ENCODE results near the gene OR52W1. TPM values are rescaled to one million over a fixed set of nuclear protein-coding genes. Genes with fewer than 3 reads are reported as not detected.

OR52W1 gene
- total and polyA plus RNA-seq, 2 donors from 2014 or later = not detected

DNA sequence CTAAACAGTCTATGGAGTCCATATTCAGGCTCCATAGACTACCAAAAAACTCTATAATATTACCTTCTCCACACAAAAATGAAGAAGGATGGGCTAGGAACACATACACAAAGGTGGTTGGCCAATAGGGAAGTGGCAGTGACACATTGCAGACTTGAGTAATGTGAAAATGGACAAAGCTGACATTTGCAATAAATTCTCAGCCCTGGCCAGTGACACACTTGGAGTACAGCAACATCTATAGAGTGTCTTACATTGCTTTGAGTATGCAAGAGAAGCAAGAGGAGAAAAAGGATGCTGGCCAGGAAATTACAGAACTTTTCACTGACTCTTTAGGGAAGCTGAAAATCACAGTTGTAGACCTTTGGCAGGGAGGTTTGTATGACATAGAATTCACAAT lies 7.3 kb upstream of the OR52W1 start:
- Histone ChIP-seq H3K4me3 (ENCODE audit: low read length in 3 of 3) (no peak overlapping the region), H3K9me3 (ENCODE audit: control insufficient read depth in 2 of 3, insufficient read depth in 1 of 3, low read length in 3 of 3) (no peaks in the 10 kb centered on the region), H3K27ac (ENCODE audit: low read depth in 2 of 2, low read length in 2 of 2) (no peak overlapping the region), H3K9ac (ENCODE audit: low read length in 3 of 3) (no peak overlapping the region), H3K36me3 (ENCODE audit: control insufficient read depth in 2 of 3, insufficient read depth in 3 of 3, low read length in 3 of 3) (no peaks in the 10 kb centered on the region), H3K4me1 (ENCODE audit: control insufficient read depth in 2 of 3, insufficient read depth in 2 of 3, low read depth in 1 of 3, low read length in 3 of 3) (no peaks in the 10 kb centered on the region), H3K27me3 (ENCODE audit: control insufficient read depth, insufficient read depth, low read length) (no peaks in the 10 kb centered on the region)
- DNase-seq (no peak), FAIRE-seq (no peak)
- TF ChIP-seq, protein P1, sequence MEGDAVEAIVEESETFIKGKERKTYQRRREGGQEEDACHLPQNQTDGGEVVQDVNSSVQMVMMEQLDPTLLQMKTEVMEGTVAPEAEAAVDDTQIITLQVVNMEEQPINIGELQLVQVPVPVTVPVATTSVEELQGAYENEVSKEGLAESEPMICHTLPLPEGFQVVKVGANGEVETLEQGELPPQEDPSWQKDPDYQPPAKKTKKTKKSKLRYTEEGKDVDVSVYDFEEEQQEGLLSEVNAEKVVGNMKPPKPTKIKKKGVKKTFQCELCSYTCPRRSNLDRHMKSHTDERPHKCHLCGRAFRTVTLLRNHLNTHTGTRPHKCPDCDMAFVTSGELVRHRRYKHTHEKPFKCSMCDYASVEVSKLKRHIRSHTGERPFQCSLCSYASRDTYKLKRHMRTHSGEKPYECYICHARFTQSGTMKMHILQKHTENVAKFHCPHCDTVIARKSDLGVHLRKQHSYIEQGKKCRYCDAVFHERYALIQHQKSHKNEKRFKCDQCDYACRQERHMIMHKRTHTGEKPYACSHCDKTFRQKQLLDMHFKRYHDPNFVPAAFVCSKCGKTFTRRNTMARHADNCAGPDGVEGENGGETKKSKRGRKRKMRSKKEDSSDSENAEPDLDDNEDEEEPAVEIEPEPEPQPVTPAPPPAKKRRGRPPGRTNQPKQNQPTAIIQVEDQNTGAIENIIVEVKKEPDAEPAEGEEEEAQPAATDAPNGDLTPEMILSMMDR (IDR thresholded peaks at IDR 0.05; ENCODE audit: borderline replicate concordance, extremely low read depth, insufficient read depth) = no peak
- intact Hi-C loops (cut with DNase I) = no loop called here

DNA sequence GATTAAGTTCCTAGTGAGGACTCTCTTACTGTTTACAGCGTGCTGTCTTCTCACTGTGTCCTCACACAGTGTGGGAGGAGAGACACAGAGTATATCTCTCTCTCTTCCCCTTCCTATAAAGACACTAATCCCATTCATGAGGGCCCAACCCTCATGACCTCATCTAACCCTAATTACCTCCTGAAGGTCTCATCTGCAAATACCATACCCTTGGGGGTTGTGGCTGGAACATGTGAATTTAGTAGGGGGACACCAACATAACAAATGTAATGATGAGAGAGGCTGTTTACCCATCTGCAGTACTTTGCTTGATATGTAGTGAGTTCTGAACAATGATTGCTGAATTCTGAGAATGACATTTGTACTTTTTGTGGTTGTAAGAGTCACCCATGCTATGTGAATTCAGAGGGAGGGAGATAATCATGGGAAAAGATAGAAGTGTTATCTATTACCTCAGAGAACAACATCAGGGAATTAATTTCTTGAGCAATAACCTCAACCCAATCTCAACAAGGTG lies 4.9 kb upstream of the OR52W1 start:
- TF ChIP-seq, protein P1 (IDR thresholded peaks at IDR 0.05; ENCODE audit: borderline replicate concordance, extremely low read depth, insufficient read depth) = no peak
- FAIRE-seq (no peak), DNase-seq (no peak)
- Histone ChIP-seq H3K27ac (ENCODE audit: low read depth in 2 of 2, low read length in 2 of 2) (no peak overlapping the region), H3K27me3 (ENCODE audit: control insufficient read depth, insufficient read depth, low read length) (no peaks in the 10 kb centered on the region), H3K4me1 (ENCODE audit: control insufficient read depth in 2 of 3, insufficient read depth in 2 of 3, low read depth in 1 of 3, low read length in 3 of 3) (no peaks in the 10 kb centered on the region), H3K36me3 (ENCODE audit: control insufficient read depth in 2 of 3, insufficient read depth in 3 of 3, low read length in 3 of 3) (no peaks in the 10 kb centered on the region), H3K4me3 (ENCODE audit: low read length in 3 of 3) (no peak overlapping the region), H3K9me3 (ENCODE audit: control insufficient read depth in 2 of 3, insufficient read depth in 1 of 3, low read length in 3 of 3) (no peaks in the 10 kb centered on the region), H3K9ac (ENCODE audit: low read length in 3 of 3) (no peak overlapping the region)
- intact Hi-C loops (cut with DNase I) = no loop called here

DNA sequence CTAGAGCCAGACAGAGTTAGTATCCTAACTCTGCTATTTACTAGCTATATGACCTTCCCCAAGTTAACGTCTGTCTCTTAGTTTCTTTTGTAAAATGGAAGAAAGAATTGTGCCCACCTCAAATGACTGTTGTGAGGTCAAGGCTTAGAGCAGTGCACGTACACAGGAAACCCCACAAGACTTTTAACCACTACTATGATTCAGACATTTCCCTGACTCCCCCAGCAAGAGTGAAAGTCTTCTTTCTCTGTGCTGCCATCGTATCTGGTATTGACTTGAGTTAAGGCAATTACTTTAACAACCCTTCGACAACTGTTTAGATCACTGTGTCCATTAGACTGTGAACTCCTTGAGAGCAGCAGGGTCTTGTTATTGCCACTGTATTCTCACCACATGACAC lies 2.6 kb upstream of the OR52W1 start:
- no peaks in the 10 kb centered on the region for H3K4me1 ChIP-seq (ENCODE audit: control insufficient read depth in 2 of 3, insufficient read depth in 2 of 3, low read depth in 1 of 3, low read length in 3 of 3)
- intact Hi-C loops (cut with DNase I) = no loop called here
- no peaks in the 10 kb centered on the region for H3K27me3 ChIP-seq (ENCODE audit: control insufficient read depth, insufficient read depth, low read length)
- no peaks in the 10 kb centered on the region for H3K36me3 ChIP-seq (ENCODE audit: control insufficient read depth in 2 of 3, insufficient read depth in 3 of 3, low read length in 3 of 3)
- FAIRE-seq (no peak), DNase-seq (no peak)
- H3K9ac ChIP-seq (ENCODE audit: low read length in 3 of 3) = no peak overlapping the region
- TF ChIP-seq, protein P1 (IDR thresholded peaks at IDR 0.05; ENCODE audit: borderline replicate concordance, extremely low read depth, insufficient read depth) = no peak
- H3K27ac ChIP-seq (ENCODE audit: low read depth in 2 of 2, low read length in 2 of 2) = no peak overlapping the region
- H3K9me3 ChIP-seq (ENCODE audit: control insufficient read depth in 2 of 3, insufficient read depth in 1 of 3, low read length in 3 of 3) = no peaks in the 10 kb centered on the region
- H3K4me3 ChIP-seq (ENCODE audit: low read length in 3 of 3) = no peak overlapping the region
